RWPE2 (cell line): ENCODE results near the gene SORCS1.

Source experiments
- ATAC-seq: fragments of 200-7000 bp; cut with Tn5 transposase; 3 replicates; pipeline ENCODE4 v1.9.1; 2021; ENCODE audit warnings: low read depth
- DNase-seq: peaks from one replicate; pipeline ENCODE4 v3.0.0-alpha.2; 2020; ENCODE audit warnings: low spot score
- H3K27ac ChIP-seq: fragments of 450-650 bp; 2 replicates; pipeline ENCODE4 v1.5.1; 2017; ENCODE audit warnings: mild to moderate bottlenecking; ENCODE audit not compliant: poor library complexity, severe bottlenecking
- H3K27me3 ChIP-seq: fragments of 250-450 bp; sonication (Bioruptor Pico); 2 replicates; pipeline ENCODE4 v1.5.1; 2021; ENCODE audit warnings: mild to moderate bottlenecking, moderate library complexity; ENCODE audit not compliant: insufficient read depth, poor library complexity, severe bottlenecking
- H3K36me3 ChIP-seq: fragments of 250-450 bp; sonication (Bioruptor Pico); 2 replicates; pipeline ENCODE4 v1.5.1; 2020; ENCODE audit warnings: low read depth, mild to moderate bottlenecking, moderate library complexity
- H3K4me1 ChIP-seq: fragments of 250-450 bp; sonication (Bioruptor Pico); 2 replicates; pipeline ENCODE4 v1.5.1; 2021; ENCODE audit warnings: mild to moderate bottlenecking, moderate library complexity; ENCODE audit not compliant: insufficient read depth, poor library complexity, severe bottlenecking
- H3K4me3 ChIP-seq: fragments of 250-450 bp; sonication (Bioruptor Pico); 2 replicates; pipeline ENCODE4 v1.5.1; 2021; ENCODE audit warnings: mild to moderate bottlenecking, moderate library complexity; ENCODE audit not compliant: severe bottlenecking
- H3K9me3 ChIP-seq: fragments of 250-450 bp; sonication (Bioruptor Pico); 2 replicates; pipeline ENCODE4 v1.5.1; 2021; ENCODE audit warnings: mild to moderate bottlenecking, moderate library complexity; ENCODE audit not compliant: severe bottlenecking
- TF ChIP-seq, protein P1 (sequence below): fragments of 450-650 bp; IDR thresholded peaks from one replicate; pipeline ENCODE4 v1.5.1; 2017; ENCODE audit warnings: mild to moderate bottlenecking, moderate library complexity; ENCODE audit not compliant: poor library complexity, severe bottlenecking

The SORCS1 gene

DNA sequence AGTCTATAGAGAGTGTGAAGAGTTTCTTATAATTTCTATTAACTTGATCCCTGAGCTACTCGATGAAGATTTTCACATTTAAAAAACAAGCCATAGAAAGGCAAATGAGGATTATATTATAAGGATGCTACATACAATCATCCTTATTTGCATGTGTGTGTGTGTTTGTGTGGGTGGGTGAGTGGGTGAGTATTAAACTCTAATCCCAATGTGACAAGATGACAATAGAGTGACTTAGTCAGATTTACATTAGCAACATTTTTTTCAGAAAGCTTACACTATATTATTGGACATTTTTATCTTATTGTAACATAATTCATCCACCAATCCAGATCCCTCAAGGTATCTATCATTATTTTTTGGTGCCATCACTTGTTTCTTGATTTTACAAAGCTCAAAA lies 331.7 kb downstream of the SORCS1 start:
- DNase-seq: no peak
- Histone ChIP-seq H3K27me3 (peaks cover 5% of the 10 kb centered on the region), H3K27ac (no peak overlapping the region), H3K4me1 (peaks cover 5% of the 10 kb centered on the region), H3K4me3 (no peak overlapping the region), H3K9me3 (no peaks in the 10 kb centered on the region), H3K36me3 (no peaks in the 10 kb centered on the region)
- ATAC-seq: no peak
- TF ChIP-seq, protein P1, sequence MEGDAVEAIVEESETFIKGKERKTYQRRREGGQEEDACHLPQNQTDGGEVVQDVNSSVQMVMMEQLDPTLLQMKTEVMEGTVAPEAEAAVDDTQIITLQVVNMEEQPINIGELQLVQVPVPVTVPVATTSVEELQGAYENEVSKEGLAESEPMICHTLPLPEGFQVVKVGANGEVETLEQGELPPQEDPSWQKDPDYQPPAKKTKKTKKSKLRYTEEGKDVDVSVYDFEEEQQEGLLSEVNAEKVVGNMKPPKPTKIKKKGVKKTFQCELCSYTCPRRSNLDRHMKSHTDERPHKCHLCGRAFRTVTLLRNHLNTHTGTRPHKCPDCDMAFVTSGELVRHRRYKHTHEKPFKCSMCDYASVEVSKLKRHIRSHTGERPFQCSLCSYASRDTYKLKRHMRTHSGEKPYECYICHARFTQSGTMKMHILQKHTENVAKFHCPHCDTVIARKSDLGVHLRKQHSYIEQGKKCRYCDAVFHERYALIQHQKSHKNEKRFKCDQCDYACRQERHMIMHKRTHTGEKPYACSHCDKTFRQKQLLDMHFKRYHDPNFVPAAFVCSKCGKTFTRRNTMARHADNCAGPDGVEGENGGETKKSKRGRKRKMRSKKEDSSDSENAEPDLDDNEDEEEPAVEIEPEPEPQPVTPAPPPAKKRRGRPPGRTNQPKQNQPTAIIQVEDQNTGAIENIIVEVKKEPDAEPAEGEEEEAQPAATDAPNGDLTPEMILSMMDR: no peak

DNA sequence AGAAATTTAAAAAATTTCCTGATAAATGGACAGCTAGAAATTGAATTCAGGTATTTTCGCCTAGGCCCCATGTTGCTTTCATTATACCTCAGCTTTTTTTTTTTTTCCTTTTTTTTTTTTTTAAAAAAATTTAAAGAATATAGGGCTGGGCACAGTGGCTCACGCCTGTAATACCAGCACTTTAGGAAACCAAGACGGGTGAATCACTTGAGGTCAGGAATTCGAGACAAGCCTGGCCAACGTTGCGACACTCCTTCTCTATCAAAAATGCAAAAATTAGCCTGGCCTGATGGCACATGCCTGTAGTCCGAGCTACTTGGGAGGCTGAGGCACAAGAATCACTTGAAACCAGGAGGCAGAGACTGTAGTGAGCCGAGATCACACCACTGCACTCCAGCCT lies 334.0 kb downstream of the SORCS1 start:
- Histone ChIP-seq H3K27me3 (peaks cover 5% of the 10 kb centered on the region), H3K36me3 (no peaks in the 10 kb centered on the region), H3K27ac (no peak overlapping the region), H3K4me1 (peaks cover 5% of the 10 kb centered on the region), H3K4me3 (no peak overlapping the region), H3K9me3 (no peaks in the 10 kb centered on the region)
- DNase-seq: no peak
- peak; percentile 72 for ATAC-seq
- TF ChIP-seq, protein P1: no peak

DNA sequence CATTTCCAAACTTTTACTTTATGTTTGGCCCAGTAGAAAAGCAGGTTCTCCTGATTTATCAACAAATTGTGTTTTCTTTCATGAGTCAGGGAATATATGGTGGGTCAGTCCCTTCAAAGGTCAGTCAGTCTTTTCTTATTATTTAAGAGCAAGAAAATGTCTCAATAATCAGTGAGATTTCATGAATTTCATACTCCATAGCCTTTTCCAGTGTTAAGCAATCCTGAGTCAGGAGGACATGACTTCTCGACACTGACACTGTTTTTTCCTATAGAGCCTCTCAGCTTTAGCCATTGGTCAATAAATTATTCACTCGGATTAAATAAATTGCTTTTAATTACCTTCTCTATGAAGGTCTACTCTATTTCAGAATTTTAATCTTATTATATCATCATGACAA lies 334.5 kb downstream of the SORCS1 start:
- Histone ChIP-seq H3K27me3 (peaks cover 5% of the 10 kb centered on the region), H3K4me3 (no peak overlapping the region), H3K4me1 (peaks cover 5% of the 10 kb centered on the region), H3K27ac (no peak overlapping the region), H3K36me3 (no peaks in the 10 kb centered on the region), H3K9me3 (no peaks in the 10 kb centered on the region)
- no peak for ATAC-seq
- DNase-seq: no peak
- TF ChIP-seq, protein P1: no peak

DNA sequence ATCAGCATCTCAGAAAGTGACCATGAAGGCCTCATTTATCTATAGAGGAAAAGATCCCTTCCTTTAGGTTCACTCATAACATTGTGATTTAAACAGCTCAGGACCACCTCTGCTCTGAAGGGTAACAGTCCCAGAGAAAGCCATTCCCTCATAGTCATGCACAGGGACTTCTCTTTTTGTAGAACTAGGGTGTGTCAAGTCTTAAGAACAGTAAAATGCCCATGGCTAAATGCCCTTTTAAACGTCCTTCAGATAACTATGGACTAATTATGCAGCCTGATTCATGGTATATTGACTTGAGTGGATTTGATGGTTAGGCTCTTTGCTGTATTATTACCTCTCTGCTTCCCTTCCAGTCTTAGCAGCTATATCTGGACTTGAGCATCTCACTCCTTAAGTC lies 337.8 kb downstream of the SORCS1 start:
- no peak for DNase-seq
- H3K27me3 ChIP-seq: no peaks in the 10 kb centered on the region
- ATAC-seq: no peak
- TF ChIP-seq, protein P1: no peak
- peaks cover 5% of the 10 kb centered on the region for H3K4me1 ChIP-seq
- no peak overlapping the region for H3K4me3 ChIP-seq
- no peaks in the 10 kb centered on the region for H3K9me3 ChIP-seq
- no peak overlapping the region for H3K27ac ChIP-seq
- H3K36me3 ChIP-seq: no peaks in the 10 kb centered on the region

DNA sequence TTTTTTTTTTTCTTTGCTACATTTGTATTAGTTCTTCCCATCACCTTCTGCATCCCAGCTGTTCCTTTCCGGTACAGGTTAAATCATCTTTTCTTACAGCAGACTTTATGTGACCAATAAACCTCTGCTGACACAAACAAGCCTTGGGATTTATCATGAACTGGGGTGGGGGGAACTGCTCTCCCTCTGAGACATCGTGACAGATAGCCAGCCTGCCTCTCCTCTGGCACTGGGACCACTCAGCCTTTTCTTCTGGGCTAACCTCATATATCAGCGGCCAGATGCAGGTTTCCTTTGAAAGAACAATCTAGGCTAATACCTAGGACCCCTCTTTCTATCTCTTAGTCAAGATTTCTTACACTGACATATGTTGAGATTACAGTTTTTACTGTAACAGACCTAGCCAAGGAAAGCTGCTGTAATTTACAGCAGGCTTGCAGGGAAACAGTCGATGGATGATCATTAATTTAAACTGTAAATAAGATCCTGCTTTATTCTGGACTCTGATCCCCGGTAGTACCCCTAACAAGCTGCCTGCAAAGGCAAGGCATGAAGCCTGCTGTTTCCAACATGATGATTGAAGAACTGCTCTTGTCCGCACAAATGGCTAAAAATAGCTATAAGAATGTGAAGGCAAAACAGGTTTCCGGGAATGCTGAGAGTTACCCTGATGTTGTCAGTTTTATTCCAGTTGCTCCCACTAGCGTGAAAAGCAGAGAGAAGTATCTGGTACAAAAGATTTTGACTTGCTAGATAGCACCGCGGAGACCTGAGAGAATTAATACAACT lies 338.7 kb downstream of the SORCS1 start:
- no peak for ATAC-seq
- no peak overlapping the region for H3K4me3 ChIP-seq
- H3K9me3 ChIP-seq: no peaks in the 10 kb centered on the region
- peaks cover 5% of the 10 kb centered on the region for H3K4me1 ChIP-seq
- no peak overlapping the region for H3K27ac ChIP-seq
- DNase-seq: no peak
- TF ChIP-seq, protein P1: no peak
- no peaks in the 10 kb centered on the region for H3K36me3 ChIP-seq
- no peaks in the 10 kb centered on the region for H3K27me3 ChIP-seq
